T-helper 1 cell treated with Interleukin-12 subunit alpha and Interleukin-12 subunit beta and Interleukin-4 antibody, amounts not matched to agents 30 ng/mL and 1 ng/mL, for 36 hours (primary cell): ENCODE measurements around the gene INO80D. TPM values are rescaled to one million over a fixed set of nuclear protein-coding genes. Genes with fewer than 3 reads are reported as not detected.

Experiments used
- intact Hi-C: fragments of 100-400 bp; cut with micrococcal nuclease; formaldehyde crosslinking; loops from one replicate; pipeline ENCODE4 v1.15.1; 2024
- total RNA-seq: library from RNA; stranded (reverse); gene quantifications from 2 replicates; pipeline ENCODE4 v1.2.3, GENCODE V29; 2022

The INO80D gene
- total RNA-seq, 1 donor from 2014 or later = 34.1 TPM

GRCh38 chr2:205947621-205948495 lies 138.1 kb downstream of the INO80D start:
- intact Hi-C loops = loop anchor here (1.0 to 2.0 kb wide), 3 partner anchors 181 to 1803 kb away; no protein-coding TSS in a partner anchor

GRCh38 chr2:205946226-205946625 lies 139.7 kb downstream of the INO80D start:
- intact Hi-C loops = no loop called here

Other genes starting within 250 kb of the INO80D start
- 62.6 and 64.7 TPM in 2 replicates for gene NDUFS1, start 73.3 kb upstream of the INO80D start, total RNA-seq
- 439 and 462 TPM in 2 replicates for gene EEF1B2, start 73.7 kb upstream of the INO80D start, total RNA-seq
- 10.8 and 11.0 TPM in 2 replicates for gene ZDBF2, start 188.5 kb upstream of the INO80D start, total RNA-seq